ENCODE measurements around the gene REC8.

The REC8 gene

DNA sequence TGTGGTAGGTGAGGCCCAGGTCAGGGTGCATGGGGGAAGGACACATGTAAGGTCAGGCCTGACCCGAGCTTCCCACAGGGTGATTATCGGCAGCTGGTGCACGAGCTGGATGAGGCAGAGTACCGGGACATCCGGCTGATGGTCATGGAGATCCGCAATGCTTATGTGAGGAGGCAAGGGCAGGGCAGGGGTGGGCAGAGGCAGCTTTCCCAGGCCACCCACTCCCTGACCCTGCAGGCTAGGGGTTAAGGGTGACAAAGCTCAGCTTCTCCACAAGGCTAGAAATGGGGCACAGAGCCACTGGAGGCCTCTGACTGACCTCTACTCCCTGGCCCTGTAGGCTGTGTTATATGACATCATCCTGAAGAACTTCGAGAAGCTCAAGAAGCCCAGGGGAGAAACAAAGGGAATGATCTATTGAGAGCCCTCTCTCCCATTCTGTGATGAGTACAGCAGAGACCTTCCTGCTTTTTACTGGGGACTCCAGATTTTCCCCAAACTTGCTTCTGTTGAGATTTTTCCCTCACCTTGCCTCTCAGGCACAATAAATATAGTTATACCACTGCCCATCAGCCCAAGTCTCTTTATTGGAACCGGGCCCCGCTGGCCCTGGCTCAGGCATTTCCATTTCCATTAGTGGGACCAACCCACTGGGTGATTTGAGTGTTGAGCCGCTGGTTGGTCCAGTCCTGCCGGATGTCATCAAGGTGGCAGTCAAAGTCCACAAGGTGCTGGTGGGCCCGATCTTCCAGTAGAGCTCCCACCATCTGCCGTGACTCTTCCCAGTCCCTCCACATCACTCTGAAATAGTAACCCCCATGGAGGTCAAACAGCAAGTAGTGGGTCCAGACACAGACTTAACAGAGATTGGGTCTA, 33.2 kb upstream of the REC8 start:
- DNase-seq: no peak

DNA sequence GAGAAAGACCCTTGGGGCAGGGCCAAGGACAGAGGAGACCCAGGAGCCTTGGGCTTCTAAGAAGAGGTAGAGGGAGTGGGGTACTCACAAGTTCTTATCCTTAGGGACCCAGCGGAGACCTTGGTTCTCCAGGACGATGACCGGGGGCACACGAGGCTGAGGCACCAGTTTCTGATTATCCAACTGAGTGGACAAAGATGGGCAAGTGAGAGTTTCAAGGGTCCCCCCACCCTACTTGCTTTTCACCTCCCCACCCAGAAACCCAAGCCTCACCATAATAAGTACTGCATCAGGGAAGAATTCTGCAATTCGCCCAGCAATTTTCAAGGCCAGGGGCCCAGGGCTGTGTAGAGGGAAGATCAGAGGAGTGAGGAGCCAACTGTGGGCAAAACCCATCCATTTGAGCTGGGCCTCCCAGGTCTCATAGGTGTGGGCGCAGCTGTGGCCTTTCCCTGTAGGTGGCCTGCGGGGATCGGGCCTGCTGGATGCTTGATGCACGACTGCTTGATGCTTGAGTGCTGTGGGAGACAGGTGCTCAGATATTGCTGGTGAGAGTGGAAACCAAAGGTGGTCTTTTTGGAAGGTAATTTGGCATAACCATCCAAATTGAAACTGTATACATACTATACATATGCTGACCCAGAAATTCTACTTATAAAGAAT, 32.5 kb upstream of the REC8 start:
- no peak for DNase-seq

DNA sequence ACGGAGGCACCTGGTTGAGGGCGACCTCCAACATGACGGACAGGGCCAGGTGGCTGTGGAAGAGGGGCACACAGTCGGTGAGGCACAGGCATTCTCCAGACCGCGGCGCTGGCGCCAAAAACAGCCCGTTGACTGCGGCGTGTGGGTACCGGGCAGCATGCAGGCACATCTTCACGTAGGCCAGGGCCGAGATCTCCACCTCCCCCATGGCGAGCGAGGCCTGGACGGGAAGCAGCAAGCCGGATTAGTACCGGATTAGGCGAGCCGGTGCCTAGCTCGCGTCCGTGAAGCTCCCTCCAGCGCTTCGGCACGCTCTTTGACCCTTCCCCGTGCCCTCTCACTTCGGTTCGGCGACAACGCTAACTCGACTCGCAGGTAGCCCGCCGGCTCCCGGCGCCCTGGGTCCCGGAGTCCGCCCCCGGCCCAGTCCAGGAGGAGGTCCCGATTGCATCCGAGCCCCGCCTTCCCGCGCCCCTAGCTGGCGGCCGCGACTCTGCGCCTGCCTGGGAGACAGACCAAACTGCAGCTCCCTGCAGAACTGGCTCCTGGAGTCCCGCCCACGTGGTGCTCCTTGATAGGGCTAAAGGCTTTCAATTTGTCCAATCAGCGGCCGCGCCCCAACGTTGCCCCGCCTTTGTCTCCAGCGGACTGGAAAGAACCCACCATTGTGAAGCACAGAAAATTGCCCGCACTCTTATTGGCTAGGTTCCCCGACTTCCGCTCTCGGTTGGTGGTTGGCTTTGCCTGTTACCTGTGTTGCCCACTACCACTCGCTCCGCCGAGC, 30.6 kb upstream of the REC8 start, which contains the start of gene EMC9:
Gene EMC9, minus strand, starts transcription at position 495 of the 784 bp plus-strand sequence. Its CDS starts 287 bp downstream, at position 208.
- DNase-seq: peak; percentile 100

DNA sequence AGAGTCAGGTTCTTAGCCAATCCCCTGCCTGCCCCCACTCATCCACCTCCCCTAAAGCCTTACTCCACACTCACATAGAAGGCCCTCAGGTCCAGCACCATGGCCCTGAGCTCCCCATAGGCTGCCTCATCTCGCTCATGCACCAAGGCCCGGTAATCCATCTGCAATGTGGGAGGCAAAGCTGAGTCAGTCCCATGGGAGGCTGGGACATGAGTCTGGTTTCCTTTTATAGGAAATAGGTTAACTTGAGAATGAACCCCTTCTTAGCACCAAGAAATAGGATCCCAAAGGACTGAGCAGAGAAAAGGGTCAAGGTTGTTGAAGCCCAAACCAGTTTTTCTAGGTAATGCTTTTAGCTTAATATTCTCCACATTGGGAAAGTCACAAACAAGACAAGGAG, 28.4 kb upstream of the REC8 start:
- no peak for DNase-seq

DNA sequence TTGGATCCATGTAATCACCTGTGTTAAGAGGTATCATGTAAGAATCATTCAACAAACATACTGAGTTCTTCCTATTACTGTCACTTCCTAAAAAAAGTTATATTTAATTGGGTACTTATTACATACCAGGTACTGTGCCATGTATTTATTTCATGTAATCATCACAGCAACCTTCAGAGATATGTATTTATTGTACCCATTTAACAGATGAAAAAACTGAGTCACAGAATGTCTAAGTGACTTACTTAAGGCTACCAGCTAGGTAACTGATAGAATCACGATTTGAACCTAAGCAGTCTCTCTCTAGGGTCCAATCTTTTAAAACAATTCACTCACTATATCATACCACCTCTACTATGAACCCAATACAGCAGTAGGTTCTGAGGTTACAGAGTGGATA, 27.4 kb upstream of the REC8 start:
- DNase-seq: no peak

DNA sequence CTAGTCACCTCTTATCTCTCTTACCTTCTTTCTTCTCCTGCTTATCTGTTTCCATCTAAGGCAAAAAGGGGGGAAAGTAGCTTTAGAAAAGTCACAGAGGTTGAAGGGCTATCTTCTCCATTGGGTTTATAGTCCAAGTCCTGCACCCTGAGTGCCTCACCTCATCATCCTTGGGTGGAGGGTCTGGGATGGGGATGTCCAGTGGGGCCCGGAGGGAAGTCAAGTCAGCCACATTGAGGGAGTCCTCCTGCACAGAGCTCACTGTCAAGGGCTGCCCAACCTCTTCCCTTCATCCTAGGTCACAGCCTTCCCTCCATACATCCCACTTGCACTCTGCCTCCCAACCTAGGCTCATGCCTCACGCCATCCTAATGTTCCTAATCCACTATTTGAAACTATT, 26.7 kb upstream of the REC8 start:
- no peak for DNase-seq

DNA sequence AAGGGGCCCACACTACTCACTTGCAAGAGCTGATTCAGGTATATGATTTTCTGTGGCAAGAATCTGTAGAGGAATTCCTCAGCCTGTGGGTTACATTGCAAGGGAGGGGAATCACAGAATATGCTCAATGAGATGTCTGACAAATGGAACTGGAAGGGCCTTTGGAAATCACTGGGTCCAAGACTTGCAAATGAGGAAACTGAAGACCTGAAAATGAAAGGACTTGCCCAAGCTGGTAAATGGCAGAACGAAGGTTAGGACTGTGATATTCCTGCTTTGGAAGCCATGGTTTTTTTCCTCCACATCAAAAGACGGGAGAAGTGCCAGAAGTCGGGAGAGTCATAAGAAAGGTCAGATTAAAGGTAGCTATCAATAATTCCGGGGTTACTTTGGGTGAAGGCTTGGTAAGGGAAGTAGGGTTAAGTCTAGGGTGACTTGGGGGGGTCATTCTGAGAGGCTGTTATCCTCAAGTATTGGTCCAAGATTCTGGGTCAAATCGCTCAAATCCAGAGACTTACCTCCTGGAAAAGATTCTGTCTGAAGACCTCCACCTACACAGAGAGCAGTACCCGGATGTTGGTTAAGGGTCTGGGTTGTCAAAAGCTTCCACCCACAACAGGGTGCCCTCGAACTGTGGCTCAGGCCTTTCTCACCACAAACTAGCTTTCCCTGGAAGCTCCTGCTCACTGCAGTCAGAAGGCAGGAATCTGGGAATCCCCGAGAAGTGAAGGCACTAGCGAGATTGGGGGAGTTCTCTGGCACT, 26.0 kb upstream of the REC8 start:
- no peak for DNase-seq

DNA sequence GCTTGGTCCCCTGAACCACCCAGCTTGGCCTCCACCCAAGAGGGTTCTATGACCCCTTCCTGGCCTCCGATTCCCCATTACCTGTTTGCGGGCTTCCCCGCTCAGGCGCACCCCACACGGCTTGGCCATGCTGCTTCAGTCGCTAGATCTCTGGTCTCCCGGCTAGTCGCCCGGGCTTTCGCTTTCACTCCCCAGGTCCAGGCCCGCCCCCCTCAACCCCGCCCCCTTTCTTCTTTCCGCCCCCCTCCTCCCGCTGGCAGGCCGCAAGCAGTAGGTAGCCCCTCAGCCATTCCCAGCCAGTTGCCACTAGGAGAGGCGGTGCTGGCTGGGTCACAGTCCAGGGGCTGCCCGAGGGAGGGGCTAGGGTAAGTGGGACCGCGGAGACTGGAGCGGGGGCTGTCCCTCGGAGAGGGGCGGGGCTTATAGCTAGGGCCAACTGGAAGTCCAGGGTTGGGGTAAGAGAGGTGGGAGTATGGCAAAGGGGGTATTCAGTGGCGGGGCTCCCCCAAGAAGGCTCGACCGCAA, 25.4 kb upstream of the REC8 start, which contains the start of gene PSME2:
Gene PSME2, minus strand, starts transcription at position 158 of the 525 bp plus-strand sequence. Its CDS starts 29 bp downstream, at position 129.
- peak; percentile 93 for DNase-seq

DNA sequence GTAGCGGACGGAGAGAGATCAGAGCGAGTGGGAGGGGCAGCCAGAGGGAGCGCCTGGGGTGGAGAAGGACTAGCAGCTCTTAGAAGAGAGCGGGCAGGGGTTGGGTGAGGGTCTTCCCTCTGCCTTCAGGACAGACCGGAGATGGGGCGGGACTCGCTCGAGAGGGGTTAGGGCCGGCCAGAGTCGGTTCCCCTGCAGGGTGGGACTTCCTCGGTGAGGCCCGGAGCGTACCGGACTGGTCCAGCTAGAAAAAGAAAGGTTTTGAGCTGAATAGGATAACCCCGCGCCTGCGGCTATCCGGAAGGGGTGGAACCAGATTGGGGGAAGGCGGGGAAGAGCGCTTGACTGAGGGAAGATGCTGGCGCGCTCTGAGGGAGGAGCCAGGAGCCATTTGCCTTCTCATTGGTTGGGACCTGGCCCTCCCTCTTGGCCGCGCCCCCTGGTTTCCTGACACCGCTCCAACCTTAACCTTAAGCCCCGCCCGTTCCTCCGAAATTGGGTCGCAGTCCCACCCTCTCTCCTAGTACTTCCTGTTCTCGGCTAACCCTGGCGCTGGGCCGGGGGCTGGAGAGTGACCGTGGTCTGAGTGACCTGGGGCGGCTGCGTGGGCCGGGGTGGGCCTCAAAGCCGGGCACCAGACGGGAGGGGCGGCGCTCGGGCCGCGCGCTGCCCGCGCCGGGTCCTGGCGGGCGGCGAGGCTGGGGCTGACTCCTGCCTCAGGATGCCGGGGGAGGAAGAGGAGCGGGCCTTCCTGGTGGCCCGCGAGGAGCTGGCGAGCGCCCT, 24.7 kb upstream of the REC8 start, which contains the start of gene RNF31:
Gene RNF31, plus strand, starts transcription at position 521 of the 783 bp plus-strand sequence. Its CDS starts 201 bp downstream, at position 722.
- DNase-seq: peak; percentile 96

DNA sequence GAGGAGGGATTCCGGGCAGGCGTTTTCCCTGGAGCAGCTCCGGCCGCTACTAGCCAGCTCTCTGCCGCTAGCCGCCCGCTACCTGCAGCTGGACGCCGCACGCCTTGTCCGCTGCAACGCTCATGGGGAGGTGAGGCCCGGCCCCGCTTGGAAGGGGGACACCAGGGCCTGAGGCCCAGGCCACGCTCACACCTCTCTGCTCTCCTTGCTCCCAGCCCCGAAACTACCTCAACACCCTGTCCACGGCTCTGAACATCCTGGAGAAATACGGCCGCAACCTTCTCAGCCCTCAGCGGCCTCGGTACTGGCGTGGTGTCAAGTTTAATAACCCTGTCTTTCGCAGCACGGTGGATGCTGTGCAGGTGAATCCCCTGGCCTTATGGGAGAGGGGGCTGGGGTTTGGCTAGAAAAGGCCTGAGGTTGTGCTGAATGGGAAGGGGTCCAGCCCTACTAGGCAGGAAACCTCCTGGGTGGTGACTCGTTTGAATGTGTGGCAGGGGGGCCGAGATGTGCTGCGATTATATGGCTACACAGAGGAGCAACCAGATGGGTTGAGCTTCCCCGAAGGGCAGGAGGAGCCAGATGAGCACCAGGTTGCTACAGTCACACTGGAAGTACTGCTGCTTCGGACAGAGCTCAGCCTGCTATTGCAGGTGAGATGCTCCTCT, 24.0 kb upstream of the REC8 start:
- DNase-seq: no peak

DNA sequence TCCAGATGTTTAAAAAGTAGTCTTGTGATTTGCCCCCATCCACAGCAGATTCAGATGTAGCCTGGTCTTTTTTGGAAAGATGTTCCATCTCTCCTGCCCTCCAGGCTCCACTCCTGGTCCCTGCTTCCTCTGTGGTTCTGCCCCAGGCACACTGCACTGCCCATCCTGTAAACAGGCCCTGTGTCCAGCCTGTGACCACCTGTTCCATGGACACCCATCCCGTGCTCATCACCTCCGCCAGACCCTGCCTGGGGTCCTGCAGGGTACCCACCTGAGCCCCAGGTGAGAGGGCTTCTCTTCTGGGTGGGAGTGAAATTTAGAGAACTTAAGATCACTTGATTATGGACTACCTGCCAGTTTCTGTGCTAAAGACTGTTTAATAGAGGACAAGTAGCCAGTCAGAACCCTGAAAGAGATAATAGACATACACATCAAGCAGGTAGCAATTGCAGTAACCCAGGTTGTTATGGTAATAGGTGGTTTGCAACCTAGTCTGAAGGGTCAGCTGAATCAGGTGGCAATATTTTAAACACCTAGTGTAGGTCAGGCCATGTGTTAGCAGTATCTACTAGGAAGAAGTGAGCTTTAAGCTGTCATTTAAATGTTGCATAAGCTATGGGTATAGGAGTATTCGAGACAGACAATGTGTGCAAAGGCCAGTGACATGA, 22.4 kb upstream of the REC8 start:
- no peak for DNase-seq

DNA sequence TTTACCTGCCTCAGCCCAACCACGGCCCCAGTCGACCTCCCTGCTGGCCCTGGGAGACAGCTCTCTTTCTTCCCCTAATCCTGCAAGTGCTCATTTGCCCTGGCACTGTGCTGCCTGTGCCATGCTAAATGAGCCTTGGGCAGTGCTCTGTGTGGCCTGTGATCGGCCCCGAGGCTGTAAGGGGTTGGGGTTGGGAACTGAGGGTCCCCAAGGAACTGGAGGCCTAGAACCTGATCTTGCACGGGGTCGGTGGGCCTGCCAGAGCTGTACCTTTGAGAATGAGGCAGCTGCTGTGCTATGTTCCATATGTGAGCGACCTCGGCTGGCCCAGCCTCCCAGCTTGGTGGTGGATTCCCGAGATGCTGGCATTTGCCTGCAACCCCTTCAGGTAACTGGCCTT, 21.8 kb upstream of the REC8 start:
- DNase-seq: no peak

DNA sequence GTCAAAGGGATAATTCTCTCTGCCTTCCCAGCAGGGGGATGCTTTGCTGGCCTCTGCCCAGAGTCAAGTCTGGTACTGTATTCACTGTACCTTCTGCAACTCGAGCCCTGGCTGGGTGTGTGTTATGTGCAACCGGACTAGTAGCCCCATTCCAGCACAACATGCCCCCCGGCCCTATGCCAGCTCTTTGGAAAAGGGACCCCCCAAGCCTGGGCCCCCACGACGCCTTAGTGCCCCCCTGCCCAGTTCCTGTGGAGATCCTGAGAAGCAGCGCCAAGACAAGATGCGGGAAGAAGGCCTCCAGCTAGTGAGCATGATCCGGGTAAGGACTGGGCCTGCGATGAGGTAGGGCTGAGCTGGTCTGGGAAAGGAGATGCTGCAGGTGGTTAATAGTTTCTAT, 21.3 kb upstream of the REC8 start:
- DNase-seq: no peak

DNA sequence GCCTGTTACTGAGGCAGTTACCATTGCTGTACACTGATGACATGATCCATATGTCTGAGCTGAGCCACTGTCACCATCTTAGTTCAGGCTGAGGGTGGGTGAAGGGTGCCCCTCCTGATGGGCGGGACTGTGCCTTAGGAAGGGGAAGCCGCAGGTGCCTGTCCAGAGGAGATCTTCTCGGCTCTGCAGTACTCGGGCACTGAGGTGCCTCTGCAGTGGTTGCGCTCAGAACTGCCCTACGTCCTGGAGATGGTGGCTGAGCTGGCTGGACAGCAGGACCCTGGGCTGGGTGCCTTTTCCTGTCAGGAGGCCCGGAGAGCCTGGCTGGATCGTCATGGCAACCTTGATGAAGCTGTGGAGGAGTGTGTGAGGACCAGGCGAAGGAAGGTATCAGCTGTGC, 20.9 kb upstream of the REC8 start:
- no peak for DNase-seq

DNA sequence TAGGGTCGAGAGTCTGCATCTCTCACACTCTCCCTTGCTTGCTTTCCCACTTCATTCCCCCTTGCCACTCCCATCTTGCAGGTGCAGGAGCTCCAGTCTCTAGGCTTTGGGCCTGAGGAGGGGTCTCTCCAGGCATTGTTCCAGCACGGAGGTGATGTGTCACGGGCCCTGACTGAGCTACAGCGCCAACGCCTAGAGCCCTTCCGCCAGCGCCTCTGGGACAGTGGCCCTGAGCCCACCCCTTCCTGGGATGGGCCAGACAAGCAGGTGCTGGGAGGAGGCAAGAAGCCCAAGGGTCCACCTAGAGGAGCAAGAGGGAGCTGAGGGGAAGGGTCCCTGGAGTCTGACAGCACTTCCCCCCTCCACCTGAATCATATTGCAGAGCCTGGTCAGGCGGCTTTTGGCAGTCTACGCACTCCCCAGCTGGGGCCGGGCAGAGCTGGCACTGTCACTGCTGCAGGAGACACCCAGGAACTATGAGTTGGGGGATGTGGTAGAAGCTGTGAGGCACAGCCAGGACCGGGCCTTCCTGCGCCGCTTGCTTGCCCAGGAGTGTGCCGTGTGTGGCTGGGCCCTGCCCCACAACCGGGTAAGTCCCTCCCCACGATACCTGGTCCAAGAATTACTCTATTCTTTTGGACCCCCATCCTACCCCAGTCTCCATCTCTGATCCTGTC, 20.3 kb upstream of the REC8 start:
- no peak for DNase-seq

DNA sequence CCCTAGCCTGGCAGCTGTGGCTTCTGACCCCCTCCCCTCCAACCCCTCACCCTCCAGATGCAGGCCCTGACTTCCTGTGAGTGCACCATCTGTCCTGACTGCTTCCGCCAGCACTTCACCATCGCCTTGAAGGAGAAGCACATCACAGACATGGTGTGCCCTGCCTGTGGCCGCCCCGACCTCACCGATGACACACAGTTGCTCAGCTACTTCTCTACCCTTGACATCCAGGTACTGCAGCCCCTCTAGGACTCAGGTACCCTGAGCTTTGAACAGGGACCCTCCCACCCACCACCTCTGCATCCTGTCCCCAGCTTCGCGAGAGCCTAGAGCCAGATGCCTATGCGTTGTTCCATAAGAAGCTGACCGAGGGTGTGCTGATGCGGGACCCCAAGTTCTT, 16.8 kb upstream of the REC8 start:
- DNase-seq: peak; percentile 34

DNA sequence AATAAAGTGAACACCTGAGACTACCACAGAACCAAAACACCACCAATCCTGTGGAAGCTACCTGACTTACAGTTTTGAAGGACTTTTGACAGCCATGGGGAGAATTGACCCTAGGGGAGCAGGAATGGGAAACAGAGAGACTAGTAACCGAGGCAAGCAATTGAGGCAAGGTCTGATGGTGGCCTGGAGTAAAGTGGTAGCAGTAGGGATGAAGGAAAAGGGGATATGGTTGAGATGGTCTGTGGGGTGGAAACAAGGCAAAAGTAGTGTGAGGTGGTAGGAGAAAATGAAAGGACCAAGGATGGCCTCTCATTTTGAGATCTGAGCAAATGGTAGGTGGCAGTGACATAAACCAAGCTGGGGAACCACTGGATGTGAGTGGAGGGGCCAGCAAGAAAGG, 15.0 kb upstream of the REC8 start:
- DNase-seq: no peak

DNA sequence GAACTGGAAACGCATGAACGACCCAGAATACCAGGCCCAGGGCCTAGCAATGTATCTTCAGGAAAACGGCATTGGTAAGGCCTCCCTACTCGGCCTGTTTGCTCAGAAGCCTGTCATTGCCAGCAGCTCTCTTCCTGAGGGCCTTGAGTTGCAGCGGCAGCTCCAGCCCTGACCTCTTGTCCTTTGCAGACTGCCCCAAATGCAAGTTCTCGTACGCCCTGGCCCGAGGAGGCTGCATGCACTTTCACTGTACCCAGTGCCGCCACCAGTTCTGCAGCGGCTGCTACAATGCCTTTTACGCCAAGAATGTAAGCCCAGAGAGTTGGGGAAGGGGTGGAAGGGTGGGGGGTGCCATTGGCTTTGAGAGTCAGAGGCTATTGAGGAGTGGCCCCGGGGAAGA, 14.5 kb upstream of the REC8 start:
- no peak for DNase-seq

DNA sequence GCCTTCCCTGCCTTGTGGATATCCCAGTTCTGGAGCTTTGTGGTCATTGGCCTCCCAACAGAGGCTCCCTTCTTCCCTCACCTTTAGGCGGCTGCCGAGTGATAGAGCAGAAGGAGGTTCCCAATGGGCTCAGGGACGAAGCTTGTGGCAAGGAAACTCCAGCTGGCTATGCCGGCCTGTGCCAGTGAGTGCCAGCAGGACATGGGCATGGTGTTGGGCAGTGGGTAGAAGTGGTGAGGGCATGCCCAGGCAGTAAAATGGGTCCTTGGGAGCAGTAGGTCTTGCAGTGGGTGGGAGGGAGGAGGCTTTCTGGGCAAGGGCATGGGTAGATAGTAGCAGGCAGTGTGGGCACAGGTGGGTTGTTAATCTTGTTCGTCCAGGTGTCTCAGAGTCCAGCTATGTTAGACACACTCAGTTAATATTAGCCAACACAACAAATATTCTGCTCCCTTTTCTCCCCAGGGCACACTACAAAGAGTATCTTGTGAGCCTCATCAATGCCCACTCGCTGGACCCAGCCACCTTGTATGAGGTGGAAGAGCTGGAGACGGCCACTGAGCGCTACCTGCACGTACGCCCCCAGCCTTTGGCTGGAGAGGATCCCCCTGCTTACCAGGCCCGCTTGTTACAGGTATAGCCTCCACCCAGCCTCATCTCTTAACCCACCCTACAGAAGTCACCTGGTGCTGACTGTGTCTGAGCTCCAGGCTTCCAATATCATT, 11.9 kb upstream of the REC8 start:
- no peak for DNase-seq

Data from NCI-H524 treated with DMSO at 0.1 percent for 48 hours (cell line).